Tibial nerve (tissue), 4 donors: ENCODE data around the gene LINGO1. TPM values are rescaled to one million over a fixed set of nuclear protein-coding genes. Genes with fewer than 3 reads are reported as not detected.

Experiments used
- DNase-seq, 2 donors: peaks; one replicate each; pipeline ENCODE4 v3.0.0-alpha.2; 2019; ENCODE audit warnings: low spot score in 2 of 2
- H3K27ac ChIP-seq, 4 donors: fragments of 200-600 bp; sonication (generic) in 3 of 4; one replicate each; pipeline ENCODE4 v1.5.1; 2017 to 2019; ENCODE audit warnings: mild to moderate bottlenecking in 1 of 4
- H3K27me3 ChIP-seq, 2 donors: fragments of 200-600 bp; sonication (generic) in 1 of 2; one replicate each; pipeline versions ENCODE4 v1.5.1 to v1.6.0; 2017 to 2019
- H3K36me3 ChIP-seq, 3 donors: fragments of 200-600 bp; sonication (generic); one replicate each; pipeline ENCODE4 v1.5.1; 2018 to 2019
- H3K4me1 ChIP-seq, 4 donors: fragments of 200-600 bp; sonication (generic) in 3 of 4; one replicate each; pipeline ENCODE4 v1.5.1; 2017 to 2019
- H3K4me3 ChIP-seq, 4 donors: fragments of 200-600 bp; sonication (generic) in 3 of 4; one replicate each; pipeline ENCODE4 v1.5.1; 2017 to 2019; ENCODE audit warnings: mild to moderate bottlenecking in 1 of 4, moderate library complexity in 1 of 4
- H3K9me3 ChIP-seq, 4 donors: fragments of 200-600 bp; sonication (generic) in 3 of 4; one replicate each; pipeline ENCODE4 v1.5.1; 2017 to 2019
- EP300 ChIP-seq, 2 donors: sonication (generic); formaldehyde crosslinking; IDR thresholded peaks; one replicate each; pipeline ENCODE4 v1.6.1; 2017; ENCODE audit warnings: antibody characterized with exemption in 2 of 2, mild to moderate bottlenecking in 1 of 2
- POLR2A ChIP-seq, 2 donors: fragments of 450-650 bp; IDR thresholded peaks; one replicate each; pipeline ENCODE4 v1.6.1; 2017; ENCODE audit warnings: antibody characterized with exemption in 2 of 2, mild to moderate bottlenecking in 2 of 2, moderate library complexity in 2 of 2
- WGBS, 2 donors: methylation state at CpG; one replicate each; pipeline ENCODE4 v1.1.5; 2018; 5-methylcytosine and 5-hydroxymethylcytosine counted together
- total RNA-seq, 4 donors: library from RNA; depleted of rRNA; stranded (reverse); fragments of >200 nt; gene quantifications; one replicate each; pipeline ENCODE4 v1.1.0, GENCODE V29; 2016
- TF ChIP-seq, protein P1 (sequence below), 5 experiments: fragments of 200-600 bp in 3 of 5; fragments of 450-650 bp in 2 of 5; sonication (generic) in 3 of 5; IDR thresholded peaks; one replicate each; pipeline ENCODE4 v1.5.1; 2016 to 2019; ENCODE audit warnings: antibody characterized with exemption in 5 of 5, mild to moderate bottlenecking in 3 of 5, moderate library complexity in 2 of 5

Gene LINGO1
- total RNA-seq, 4 donors from 2014 or later = 0.42 to 2.4 (median 1.3) TPM

DNA sequence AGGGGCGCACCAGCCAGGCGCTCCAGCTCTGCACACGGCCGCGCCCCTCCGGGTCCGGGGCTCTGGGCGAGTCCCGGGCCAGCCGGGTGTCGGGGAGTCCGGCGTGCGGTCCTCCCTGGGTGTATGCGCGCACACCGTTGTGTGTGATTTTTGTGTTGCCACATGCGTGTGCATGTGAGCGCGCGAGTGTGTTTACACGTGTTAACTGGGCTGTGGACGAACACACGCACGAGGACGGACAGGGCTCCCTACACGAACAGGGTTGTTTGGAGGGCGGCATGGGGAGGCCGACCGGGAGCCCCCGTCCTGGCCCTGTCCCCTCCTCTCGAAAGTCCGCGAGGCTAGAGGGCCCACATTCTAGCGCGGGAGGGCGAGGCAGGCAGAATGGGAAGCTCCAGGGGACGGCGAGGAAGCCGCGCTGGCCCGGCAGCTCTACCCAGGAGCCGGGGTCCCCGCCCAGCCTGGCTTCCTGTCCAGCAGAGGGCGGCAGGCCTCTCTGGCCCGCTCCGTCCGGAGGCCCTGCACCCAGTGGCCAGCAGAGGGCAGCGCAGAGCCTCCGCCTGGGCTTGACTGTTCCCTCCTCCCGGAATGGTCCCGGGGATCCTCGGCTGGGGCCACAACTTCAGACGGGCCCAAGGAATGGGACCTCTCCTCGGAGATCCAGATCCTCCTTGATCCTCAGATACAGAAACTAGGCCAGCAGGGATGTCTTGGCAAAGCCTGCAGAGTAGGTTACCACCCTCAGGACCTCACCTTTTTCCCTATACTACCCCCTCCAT lies 611 bp upstream of the LINGO1 start:
- H3K27ac ChIP-seq = peak overlapping the region in 1 of 4 donors; percentile 19
- no peak for TF ChIP-seq EP300 (IDR thresholded peaks at IDR 0.05)
- TF ChIP-seq, protein P1, sequence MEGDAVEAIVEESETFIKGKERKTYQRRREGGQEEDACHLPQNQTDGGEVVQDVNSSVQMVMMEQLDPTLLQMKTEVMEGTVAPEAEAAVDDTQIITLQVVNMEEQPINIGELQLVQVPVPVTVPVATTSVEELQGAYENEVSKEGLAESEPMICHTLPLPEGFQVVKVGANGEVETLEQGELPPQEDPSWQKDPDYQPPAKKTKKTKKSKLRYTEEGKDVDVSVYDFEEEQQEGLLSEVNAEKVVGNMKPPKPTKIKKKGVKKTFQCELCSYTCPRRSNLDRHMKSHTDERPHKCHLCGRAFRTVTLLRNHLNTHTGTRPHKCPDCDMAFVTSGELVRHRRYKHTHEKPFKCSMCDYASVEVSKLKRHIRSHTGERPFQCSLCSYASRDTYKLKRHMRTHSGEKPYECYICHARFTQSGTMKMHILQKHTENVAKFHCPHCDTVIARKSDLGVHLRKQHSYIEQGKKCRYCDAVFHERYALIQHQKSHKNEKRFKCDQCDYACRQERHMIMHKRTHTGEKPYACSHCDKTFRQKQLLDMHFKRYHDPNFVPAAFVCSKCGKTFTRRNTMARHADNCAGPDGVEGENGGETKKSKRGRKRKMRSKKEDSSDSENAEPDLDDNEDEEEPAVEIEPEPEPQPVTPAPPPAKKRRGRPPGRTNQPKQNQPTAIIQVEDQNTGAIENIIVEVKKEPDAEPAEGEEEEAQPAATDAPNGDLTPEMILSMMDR (IDR thresholded peaks at IDR 0.05) = peak; percentile 96 to 100 (median 99)
- no peaks in the 10 kb centered on the region for H3K36me3 ChIP-seq
- peaks cover 0 to 62% of the 10 kb centered on the region in 2 donors for H3K27me3 ChIP-seq
- DNase-seq = peak; percentile 76 to 81
- 0 to 1% methylated on average over 20 to 42 of the region's 55 CpGs for WGBS, 2 donors
- peak overlapping the region; percentile 34 to 61 (median 49) for H3K4me3 ChIP-seq
- H3K9me3 ChIP-seq = no peaks in the 10 kb centered on the region
- H3K4me1 ChIP-seq = peaks cover 0 to 36% (median 7%) of the 10 kb centered on the region in 4 donors

DNA sequence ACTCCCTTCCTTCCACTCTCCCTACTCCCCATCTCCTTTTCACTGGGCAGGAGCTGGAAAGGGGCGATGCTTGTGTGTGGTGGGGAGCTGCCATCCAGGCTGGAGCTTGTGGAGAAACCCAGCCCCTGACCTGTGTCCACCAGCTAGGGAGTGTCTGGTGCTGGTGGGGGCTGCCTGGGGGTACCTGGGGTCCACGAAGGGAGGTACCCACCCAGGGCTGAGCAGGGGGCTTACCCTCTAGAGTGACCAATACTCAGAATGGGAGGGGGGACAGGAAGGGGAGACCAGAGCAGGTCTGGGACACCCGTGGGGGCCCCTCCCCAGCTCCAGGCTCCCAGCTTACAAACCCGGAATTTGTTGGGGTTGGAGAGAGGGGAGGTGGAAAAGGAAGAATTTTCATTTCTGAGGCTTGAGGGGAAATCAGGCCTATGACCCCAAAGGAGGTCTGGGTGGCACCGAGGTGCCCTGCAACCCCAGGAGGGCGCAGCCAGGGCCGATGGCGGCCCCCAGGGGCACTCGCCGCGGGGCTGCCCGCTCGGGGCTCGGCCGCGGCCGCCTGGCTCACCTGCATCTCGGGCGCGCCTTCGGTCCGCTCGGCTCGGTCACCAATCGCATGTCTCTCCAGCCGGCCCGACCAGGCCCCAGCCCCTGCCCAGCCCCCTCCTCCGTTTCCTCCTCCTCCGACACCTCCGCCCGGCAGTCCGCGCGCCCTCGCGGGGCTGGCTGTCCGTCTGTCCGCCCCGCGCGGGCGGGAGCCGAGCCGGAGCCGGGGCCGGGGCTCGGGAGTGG lies 773 bp downstream of the LINGO1 start:
- no peaks in the 10 kb centered on the region for H3K36me3 ChIP-seq
- H3K4me3 ChIP-seq = peak overlapping the region; percentile 15 to 61 (median 22)
- peaks cover 0 to 36% (median 7%) of the 10 kb centered on the region in 4 donors for H3K4me1 ChIP-seq
- TF ChIP-seq, protein P1 (IDR thresholded peaks at IDR 0.05) = no peak
- TF ChIP-seq EP300 (IDR thresholded peaks at IDR 0.05) = no peak
- TF ChIP-seq POLR2A (IDR thresholded peaks at IDR 0.05) = no peak
- H3K9me3 ChIP-seq = no peaks in the 10 kb centered on the region
- no peak for DNase-seq
- H3K27ac ChIP-seq = no peak overlapping the region
- 3 to 4% methylated on average over 38 to 39 of the region's 47 CpGs for WGBS, 2 donors
- peaks cover 0 to 60% of the 10 kb centered on the region in 2 donors for H3K27me3 ChIP-seq

DNA sequence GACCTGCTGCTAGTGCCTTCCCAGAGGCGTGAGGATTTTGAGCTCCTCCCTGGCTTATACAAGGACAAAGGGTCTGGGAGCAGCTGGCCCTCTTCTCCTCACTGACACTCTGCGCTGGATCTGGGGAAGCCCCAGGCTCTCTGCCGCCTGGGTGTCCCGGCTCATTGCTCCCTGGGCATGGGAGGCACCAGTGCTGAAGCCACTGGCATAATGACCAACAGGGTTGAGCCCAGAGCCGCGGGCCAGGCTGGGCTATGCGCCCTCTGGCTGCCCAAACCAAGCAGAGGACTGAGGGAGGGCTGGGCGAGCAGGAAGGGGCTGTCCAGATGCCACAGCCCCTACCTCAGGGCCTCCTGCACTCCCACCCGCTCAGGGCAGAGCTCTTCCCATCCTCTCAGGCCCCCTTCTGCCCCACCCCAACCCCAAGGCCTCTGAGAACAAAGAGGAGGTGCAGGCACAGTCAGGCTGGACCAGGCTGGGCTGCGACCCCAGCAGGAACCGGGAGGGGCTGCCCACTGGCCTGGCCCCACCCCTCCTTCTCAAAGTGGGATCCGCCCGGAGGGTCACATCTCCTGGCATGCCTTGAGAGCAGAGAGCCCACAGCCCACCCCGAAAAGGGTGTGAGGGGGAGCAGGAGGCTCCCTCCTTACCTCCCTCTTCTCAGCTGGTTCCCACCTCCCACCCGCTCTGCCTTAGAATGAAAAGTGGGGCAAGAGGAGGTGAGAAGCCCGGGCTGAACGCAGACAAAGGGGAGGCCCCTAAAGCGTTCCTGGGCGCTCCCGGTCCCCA lies 1.6 kb downstream of the LINGO1 start:
- no peaks in the 10 kb centered on the region for H3K9me3 ChIP-seq
- H3K4me1 ChIP-seq = peaks cover 0 to 36% (median 7%) of the 10 kb centered on the region in 4 donors
- TF ChIP-seq, protein P1 (IDR thresholded peaks at IDR 0.05) = no peak
- TF ChIP-seq POLR2A (IDR thresholded peaks at IDR 0.05) (no peak), EP300 (IDR thresholded peaks at IDR 0.05) (no peak)
- H3K27me3 ChIP-seq = peaks cover 0 to 53% of the 10 kb centered on the region in 2 donors
- H3K4me3 ChIP-seq = peak overlapping the region in 2 of 4 donors; percentile 17 to 61
- no peak overlapping the region for H3K27ac ChIP-seq
- WGBS, 2 donors = 15 to 21% methylated on average over 16 to 20 of the region's 20 CpGs
- no peak for DNase-seq
- H3K36me3 ChIP-seq = no peaks in the 10 kb centered on the region

DNA sequence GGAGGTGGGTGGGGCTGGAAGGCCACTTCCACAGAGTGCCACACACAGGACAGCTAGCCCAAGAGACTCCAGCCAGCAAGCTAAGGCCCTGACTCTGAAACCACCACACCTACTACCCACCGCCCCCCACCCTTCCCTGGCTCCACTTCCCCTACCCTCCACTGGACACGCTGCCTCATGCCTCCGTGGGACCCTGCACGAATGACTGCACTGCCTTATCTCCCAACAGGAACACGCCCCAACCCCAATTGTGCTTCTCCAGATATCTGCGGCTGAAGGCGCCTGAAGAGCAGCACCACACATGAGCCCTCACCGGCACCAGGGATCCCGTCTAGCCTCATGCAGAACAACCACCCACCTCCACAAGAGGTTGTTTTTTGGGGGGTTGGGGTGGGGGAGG lies 2.7 kb downstream of the LINGO1 start:
- H3K9me3 ChIP-seq = no peaks in the 10 kb centered on the region
- H3K4me1 ChIP-seq = peaks cover 0 to 36% (median 7%) of the 10 kb centered on the region in 4 donors
- no peak overlapping the region for H3K27ac ChIP-seq
- no peak for DNase-seq
- no peak overlapping the region for H3K4me3 ChIP-seq
- WGBS, 2 donors = 69 to 79% methylated on average over 9 of the region's 9 CpGs
- H3K36me3 ChIP-seq = no peaks in the 10 kb centered on the region
- TF ChIP-seq, protein P1 (IDR thresholded peaks at IDR 0.05) = no peak
- TF ChIP-seq POLR2A (IDR thresholded peaks at IDR 0.05) (no peak), EP300 (IDR thresholded peaks at IDR 0.05) (no peak)
- peaks cover 0 to 42% of the 10 kb centered on the region in 2 donors for H3K27me3 ChIP-seq
